ENCODE data around the gene ST6GALNAC3. TPM values are rescaled to one million over a fixed set of nuclear protein-coding genes. Genes with fewer than 3 reads are reported as not detected.

Gene ST6GALNAC3
- total RNA-seq, 2 experiments from 2014 or later = 0.50 to 1.2 TPM

DNA sequence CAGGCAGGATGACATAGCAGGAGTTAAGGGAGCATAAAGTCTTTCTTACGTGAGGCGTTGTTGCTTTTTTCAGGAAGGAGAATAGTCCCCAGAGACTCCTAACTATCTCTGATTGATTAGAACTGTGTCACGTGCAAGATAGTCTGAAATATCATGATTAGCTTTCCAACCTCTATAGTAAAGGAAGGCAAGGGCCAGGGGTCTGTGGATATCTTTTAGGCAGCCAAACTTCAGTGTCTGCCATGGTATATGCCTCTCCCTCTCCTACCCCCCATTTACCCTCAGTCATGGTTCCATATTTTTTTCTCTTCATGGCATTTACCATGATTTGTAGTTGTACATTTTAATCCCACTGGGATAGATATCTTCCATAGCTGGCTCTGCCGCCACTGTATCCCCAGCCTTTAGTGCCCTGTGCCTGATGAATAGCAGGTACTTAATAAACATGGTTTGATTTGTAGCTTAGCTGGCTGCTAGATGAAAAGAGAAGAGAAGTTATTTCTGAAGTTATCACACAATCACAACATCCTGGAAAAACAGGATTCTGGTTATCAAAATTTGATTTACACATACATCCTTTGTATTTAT lies 474.1 kb downstream of the ST6GALNAC3 start:
- no TSS peak for BruUV-seq (replicated peaks)
- Histone ChIP-seq H3K79me2 (ENCODE audit: insufficient read depth, low read depth, low read length) (no peaks in the 10 kb centered on the region), H3K36me3 (ENCODE audit: insufficient read depth, low read length) (no peaks in the 10 kb centered on the region), H3K9me3 (ENCODE audit: low read length) (no peaks in the 10 kb centered on the region), H3K27ac (ENCODE audit: low read depth, low read length, poor library complexity, severe bottlenecking) (no peak overlapping the region), H3K9me2 (ENCODE audit: insufficient read depth, low read length) (no peaks in the 10 kb centered on the region), H4K20me1 (ENCODE audit: insufficient read depth, low read length) (no peaks in the 10 kb centered on the region), H2AFZ (ENCODE audit: low read length) (no peak overlapping the region), H3K4me1 (ENCODE audit: insufficient read depth, low read length, poor library complexity, severe bottlenecking) (no peaks in the 10 kb centered on the region), H3K4me2 (ENCODE audit: low read length) (no peak overlapping the region), H3K4me3 (ENCODE audit: low read depth, low read length, poor library complexity, severe bottlenecking) (no peak overlapping the region)
- DNase-seq (ENCODE audit: low spot score) = no peak
- POLR2A ChIA-PET = no interaction called here
- CTCF ChIA-PET (ENCODE audit: unreplicated experiment) = no interaction called here
- intact Hi-C loops (cut with micrococcal nuclease; ENCODE audit: unreplicated experiment) = no loop called here
- TF ChIP-seq, protein P1, sequence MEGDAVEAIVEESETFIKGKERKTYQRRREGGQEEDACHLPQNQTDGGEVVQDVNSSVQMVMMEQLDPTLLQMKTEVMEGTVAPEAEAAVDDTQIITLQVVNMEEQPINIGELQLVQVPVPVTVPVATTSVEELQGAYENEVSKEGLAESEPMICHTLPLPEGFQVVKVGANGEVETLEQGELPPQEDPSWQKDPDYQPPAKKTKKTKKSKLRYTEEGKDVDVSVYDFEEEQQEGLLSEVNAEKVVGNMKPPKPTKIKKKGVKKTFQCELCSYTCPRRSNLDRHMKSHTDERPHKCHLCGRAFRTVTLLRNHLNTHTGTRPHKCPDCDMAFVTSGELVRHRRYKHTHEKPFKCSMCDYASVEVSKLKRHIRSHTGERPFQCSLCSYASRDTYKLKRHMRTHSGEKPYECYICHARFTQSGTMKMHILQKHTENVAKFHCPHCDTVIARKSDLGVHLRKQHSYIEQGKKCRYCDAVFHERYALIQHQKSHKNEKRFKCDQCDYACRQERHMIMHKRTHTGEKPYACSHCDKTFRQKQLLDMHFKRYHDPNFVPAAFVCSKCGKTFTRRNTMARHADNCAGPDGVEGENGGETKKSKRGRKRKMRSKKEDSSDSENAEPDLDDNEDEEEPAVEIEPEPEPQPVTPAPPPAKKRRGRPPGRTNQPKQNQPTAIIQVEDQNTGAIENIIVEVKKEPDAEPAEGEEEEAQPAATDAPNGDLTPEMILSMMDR (conservative IDR thresholded peaks at IDR 0.05; ENCODE audit: low read length) = no peak
- no peak for TF ChIP-seq EZH2phosphoT487 (IDR thresholded peaks at IDR 0.05; ENCODE audit: borderline replicate concordance, low read depth, low read length)

DNA sequence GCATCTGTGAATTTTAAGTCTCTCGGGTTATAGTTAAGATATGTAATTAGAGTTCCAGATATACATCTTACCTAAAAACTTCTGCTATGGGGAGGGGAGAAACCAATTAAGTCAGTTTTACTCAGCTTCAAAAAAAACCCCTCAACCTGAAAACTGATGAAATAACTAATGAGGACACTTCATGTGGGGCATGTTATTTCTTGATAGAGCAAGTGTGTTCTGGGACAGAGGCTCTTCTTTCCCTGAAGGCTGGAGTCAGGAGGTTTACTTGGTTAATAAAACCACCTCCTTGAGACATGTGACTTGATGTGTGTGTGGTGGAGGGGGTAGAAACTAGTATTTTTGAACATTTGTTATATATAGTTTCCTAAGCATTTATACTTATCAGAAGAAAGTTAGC lies 479.7 kb downstream of the ST6GALNAC3 start:
- Histone ChIP-seq H3K4me3 (ENCODE audit: low read depth, low read length, poor library complexity, severe bottlenecking) (no peak overlapping the region), H2AFZ (ENCODE audit: low read length) (no peak overlapping the region), H4K20me1 (ENCODE audit: insufficient read depth, low read length) (no peaks in the 10 kb centered on the region), H3K9me3 (ENCODE audit: low read length) (no peaks in the 10 kb centered on the region), H3K27ac (ENCODE audit: low read depth, low read length, poor library complexity, severe bottlenecking) (no peak overlapping the region), H3K36me3 (ENCODE audit: insufficient read depth, low read length) (no peaks in the 10 kb centered on the region), H3K9me2 (ENCODE audit: insufficient read depth, low read length) (no peaks in the 10 kb centered on the region), H3K4me2 (ENCODE audit: low read length) (no peak overlapping the region), H3K79me2 (ENCODE audit: insufficient read depth, low read depth, low read length) (no peaks in the 10 kb centered on the region), H3K4me1 (ENCODE audit: insufficient read depth, low read length, poor library complexity, severe bottlenecking) (no peaks in the 10 kb centered on the region)
- POLR2A ChIA-PET = no interaction called here
- TF ChIP-seq, protein P1 (conservative IDR thresholded peaks at IDR 0.05; ENCODE audit: low read length) = no peak
- TF ChIP-seq EZH2phosphoT487 (IDR thresholded peaks at IDR 0.05; ENCODE audit: borderline replicate concordance, low read depth, low read length) = no peak
- CTCF ChIA-PET (ENCODE audit: unreplicated experiment) = no interaction called here
- no TSS peak for BruUV-seq (replicated peaks)
- no peak for DNase-seq (ENCODE audit: low spot score)
- intact Hi-C loops (cut with micrococcal nuclease; ENCODE audit: unreplicated experiment) = no loop called here

DNA sequence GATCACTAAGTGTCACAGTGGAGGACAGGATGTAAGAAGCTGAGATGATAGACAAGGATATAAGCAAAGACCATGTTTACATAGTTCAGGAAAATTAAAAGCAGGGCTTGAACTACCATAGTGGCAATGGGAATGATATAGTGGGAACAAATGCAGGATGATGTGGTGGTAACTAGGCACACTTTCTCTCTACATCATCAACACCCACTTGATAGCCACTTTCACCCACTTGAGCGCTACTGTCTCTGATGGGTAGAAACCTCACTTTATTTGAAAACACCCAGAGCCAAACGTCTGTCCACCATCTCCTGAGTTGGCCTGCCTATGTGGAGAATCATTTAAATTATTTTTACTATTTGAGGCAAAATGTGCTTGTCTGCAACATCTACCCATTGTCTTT lies 487.7 kb downstream of the ST6GALNAC3 start:
- Histone ChIP-seq H2AFZ (ENCODE audit: low read length) (no peak overlapping the region), H3K4me3 (ENCODE audit: low read depth, low read length, poor library complexity, severe bottlenecking) (no peak overlapping the region), H4K20me1 (ENCODE audit: insufficient read depth, low read length) (no peaks in the 10 kb centered on the region), H3K79me2 (ENCODE audit: insufficient read depth, low read depth, low read length) (no peaks in the 10 kb centered on the region), H3K9me3 (ENCODE audit: low read length) (no peaks in the 10 kb centered on the region), H3K9me2 (ENCODE audit: insufficient read depth, low read length) (no peaks in the 10 kb centered on the region), H3K36me3 (ENCODE audit: insufficient read depth, low read length) (no peaks in the 10 kb centered on the region), H3K27ac (ENCODE audit: low read depth, low read length, poor library complexity, severe bottlenecking) (no peak overlapping the region), H3K4me1 (ENCODE audit: insufficient read depth, low read length, poor library complexity, severe bottlenecking) (no peaks in the 10 kb centered on the region), H3K4me2 (ENCODE audit: low read length) (no peak overlapping the region)
- POLR2A ChIA-PET = interaction anchor here (0.6 kb wide), 1 partner anchor 36 kb away, joined by 3 read pairs; no protein-coding TSS in a partner anchor
- CTCF ChIA-PET (ENCODE audit: unreplicated experiment) = no interaction called here
- intact Hi-C loops (cut with micrococcal nuclease; ENCODE audit: unreplicated experiment) = no loop called here
- TF ChIP-seq, protein P1 (conservative IDR thresholded peaks at IDR 0.05; ENCODE audit: low read length) = no peak
- TF ChIP-seq EZH2phosphoT487 (IDR thresholded peaks at IDR 0.05; ENCODE audit: borderline replicate concordance, low read depth, low read length) = no peak
- DNase-seq (ENCODE audit: low spot score) = no peak
- no TSS peak for BruUV-seq (replicated peaks)

Data from OCI-LY7 (cell line).